A549 (cell line): ENCODE data around the gene GOLGA3. TPM values are rescaled to one million over a fixed set of nuclear protein-coding genes. Genes with fewer than 3 reads are reported as not detected.

ENCODE experiments used
- ATAC-seq, 2 experiments: fragments of 200-7000 bp in 1 of 2; fragments of >200 bp in 1 of 2; cut with Nextera tagmentation in 1 of 2; cut with Tn5 transposase in 1 of 2; 3 replicates each; pipeline versions ENCODE4 v1.8.0 to v1.9.1; 2018 to 2020; ENCODE audit warnings: mild to moderate bottlenecking in 1 of 2, moderate library complexity in 1 of 2
- CTCF ChIA-PET: fragments of 300-600 bp; sonication (Branson Sonifier 250); formaldehyde crosslinking; extraction: SDS; loops from one replicate; lab custom pipeline; 2021; ENCODE audit warnings: antibody characterized with exemption, inconsistent platforms; lab: Yijun Ruan, JAX
- POLR2A ChIA-PET: fragments of 350-600 bp; formaldehyde crosslinking; extraction: SDS; loops from one replicate; lab custom pipeline; 2021; ENCODE audit warnings: antibody characterized with exemption, inconsistent platforms; lab: Yijun Ruan, JAX
- DNase-seq, 2 experiments: peaks; one replicate each; pipeline versions ENCODE4 v3.0.0 to v3.0.0-alpha.2; 2011 to 2016; ENCODE audit warnings: low read depth in 1 of 2, low spot score in 1 of 2
- FAIRE-seq: peaks from 2 replicates; lab custom pipeline; 2011; peaks lifted over from hg19 to GRCh38; lab: Jason Lieb, UNC
- H3K27ac ChIP-seq, 2 experiments: fragments of >200 bp; sonication (Bioruptor Twin); formaldehyde crosslinking; 3 replicates each; pipeline ENCODE4 v1.5.1; 2016 to 2017
- H3K4me1 ChIP-seq: fragments of >200 bp; sonication (Bioruptor Twin); formaldehyde crosslinking; 3 replicates; pipeline ENCODE4 v1.6.1; 2016
- H3K4me2 ChIP-seq: fragments of >200 bp; sonication (Bioruptor Twin); formaldehyde crosslinking; 3 replicates; pipeline ENCODE4 v1.6.1; 2016
- H3K4me3 ChIP-seq: fragments of >200 bp; sonication (Bioruptor Twin); formaldehyde crosslinking; 3 replicates; pipeline ENCODE4 v1.5.1; 2016
- H3K9me3 ChIP-seq: fragments of >200 bp; sonication (Bioruptor Twin); formaldehyde crosslinking; 3 replicates; pipeline ENCODE4 v1.6.1; 2016
- BCL3 ChIP-seq: fragments of >200 bp; sonication (Bioruptor Twin); formaldehyde crosslinking; IDR thresholded peaks from 3 replicates; pipeline ENCODE4 v1.6.1; 2016
- CBX2 ChIP-seq: fragments of 200-600 bp; sonication (generic); IDR thresholded peaks from 2 replicates; pipeline ENCODE4 v1.6.1; 2016; ENCODE audit warnings: low read depth, mild to moderate bottlenecking, borderline replicate concordance
- CBX8 ChIP-seq: fragments of 200-600 bp; sonication (generic); IDR thresholded peaks from 2 replicates; pipeline ENCODE4 v1.6.1; 2016
- EHF ChIP-seq: fragments of 250-450 bp; sonication (Bioruptor Pico); IDR thresholded peaks from 2 replicates; pipeline ENCODE4 v1.5.0; 2020; ENCODE audit warnings: mild to moderate bottlenecking
- FOSL2 ChIP-seq, 2 experiments: fragments of 450-650 bp in 1 of 2; fragments of >200 bp in 1 of 2; sonication (Bioruptor Twin) in 1 of 2; formaldehyde crosslinking; IDR thresholded peaks; 2 replicates each; pipeline versions ENCODE4 v1.5.0 to v1.6.1; 2016 to 2020; ENCODE audit warnings: mild to moderate bottlenecking in 1 of 2, moderate library complexity in 1 of 2
- FOXS1 ChIP-seq: fragments of 250-450 bp; sonication (Bioruptor Pico); IDR thresholded peaks from 2 replicates; pipeline ENCODE4 v1.5.0; 2020; ENCODE audit warnings: mild to moderate bottlenecking, moderate library complexity
- GATA3 ChIP-seq: IDR thresholded peaks from 2 replicates; pipeline ENCODE4 v1.6.1; 2012; ENCODE audit warnings: borderline replicate concordance
- HDAC2 ChIP-seq: fragments of 200-600 bp; sonication (generic); IDR thresholded peaks from 2 replicates; pipeline ENCODE4 v1.6.1; 2016
- HES2 ChIP-seq: fragments of >200 bp; sonication (Bioruptor Twin); formaldehyde crosslinking; IDR thresholded peaks from 2 replicates; pipeline ENCODE4 v1.6.1; 2016
- MAX ChIP-seq: IDR thresholded peaks from 2 replicates; pipeline ENCODE4 v1.6.1; 2012
- MAZ ChIP-seq: fragments of 150-350 bp; IDR thresholded peaks from 2 replicates; pipeline ENCODE4 v1.6.1; 2014; ENCODE audit warnings: antibody characterized with exemption, low read depth, low read length, borderline replicate concordance
- MYC ChIP-seq: IDR thresholded peaks from 2 replicates; pipeline ENCODE4 v1.6.1; 2012; ENCODE audit warnings: mild to moderate bottlenecking, inconsistent platforms, low read length, improper control_type of control experiment, borderline replicate concordance
- NFE2L2 ChIP-seq: fragments of 150-350 bp; conservative IDR thresholded peaks from 2 replicates; pipeline ENCODE4 v1.6.1; 2014; ENCODE audit warnings: low read length
- PHF8 ChIP-seq: fragments of 200-600 bp; sonication (generic); IDR thresholded peaks from 2 replicates; pipeline ENCODE4 v1.6.1; 2016; ENCODE audit warnings: low read depth, mild to moderate bottlenecking, antibody characterized with exemption, moderate library complexity, borderline replicate concordance
- RAD21 ChIP-seq, 2 experiments: fragments of >200 bp in 1 of 2; sonication (Bioruptor Twin) in 1 of 2; formaldehyde crosslinking in 1 of 2; IDR thresholded peaks in 1 of 2; conservative IDR thresholded peaks in 1 of 2; 2 replicates in 1 of 2; 3 replicates in 1 of 2; pipeline ENCODE4 v1.6.1; 2012 to 2018; ENCODE audit warnings: inconsistent platforms in 1 of 2
- RARB ChIP-seq: fragments of 250-450 bp; sonication (Bioruptor Pico); IDR thresholded peaks from 2 replicates; pipeline ENCODE4 v1.8.0; 2021; ENCODE audit warnings: mild to moderate bottlenecking, moderate library complexity
- SMC3 ChIP-seq: fragments of >200 bp; sonication (Bioruptor Twin); formaldehyde crosslinking; IDR thresholded peaks from 3 replicates; pipeline ENCODE4 v1.6.1; 2018; ENCODE audit warnings: inconsistent platforms
- TFCP2L1 ChIP-seq: fragments of 250-450 bp; sonication (Bioruptor Pico); IDR thresholded peaks from 2 replicates; pipeline ENCODE4 v1.5.0; 2021; ENCODE audit warnings: mild to moderate bottlenecking
- USF2 ChIP-seq: fragments of 450-650 bp; IDR thresholded peaks from 2 replicates; pipeline ENCODE4 v1.6.1; 2014; ENCODE audit warnings: antibody characterized with exemption
- ZC3H11A ChIP-seq: fragments of 450-650 bp; IDR thresholded peaks from 2 replicates; pipeline ENCODE4 v1.6.1; 2014; ENCODE audit warnings: antibody characterized with exemption, mild to moderate bottlenecking
- WGBS: methylation state at CpG from one replicate; pipeline ENCODE4 v1.1.6; 2017; ENCODE audit errors: missing lambda C conversion rate; 5-methylcytosine and 5-hydroxymethylcytosine counted together
- polyA plus RNA-seq, 4 experiments: library from polyadenylated mRNA; depleted of rRNA in 3 of 4; stranded (reverse); fragments of >200 nt; fragmentation: RNase III in 1 of 4; extraction: RNeasy Plus Mini Kit Qiagen cat#74134 plus additional on column Dnase treatment in 1 of 4; gene quantifications; 2 replicates in 3 of 4; 3 replicates in 1 of 4; pipeline ENCODE4 v1.2.3, GENCODE V29; 2011 to 2017

The GOLGA3 gene
- polyA plus RNA-seq, 2 of the 4 experiments (the other 2 are of a cell fraction): 23.0 to 25.5 TPM

GRCh38 chr12:132853285-132854092 is 24.8 kb upstream of the GOLGA3 start:
- Histone ChIP-seq H3K27ac (no peak overlapping the region), H3K4me2 (no peak overlapping the region), H3K4me3 (no peak overlapping the region), H3K4me1 (no peaks in the 10 kb centered on the region), H3K9me3 (no peaks in the 10 kb centered on the region)
- POLR2A ChIA-PET: no interaction called here
- TF ChIP-seq ZC3H11A: no peak
- TF ChIP-seq HES2: no peak
- TF ChIP-seq FOSL2 (IDR thresholded peaks at IDR 0.05): no peak
- no peak for TF ChIP-seq FOSL2 (CRISPR knock-in tag; IDR thresholded peaks at IDR 0.05)
- no peak for TF ChIP-seq USF2
- TF ChIP-seq BCL3: no peak
- TF ChIP-seq NFE2L2: no peak
- no peak for TF ChIP-seq FOXS1 (CRISPR knock-in tag)
- TF ChIP-seq TFCP2L1 (CRISPR knock-in tag): no peak
- no peak for TF ChIP-seq PHF8
- CTCF ChIA-PET: interaction anchor here (1.1 kb wide), 1 partner anchor 24 kb away, joined by 3 read pairs; the partner anchor contains the start of gene GOLGA3
- FAIRE-seq (no peak), DNase-seq (no peak), ATAC-seq (no peak)
- WGBS: 93% methylated on average over 51 of the region's 51 CpGs

- Histone ChIP-seq H3K9me3 (no peaks in the 10 kb centered on the region), H3K4me1 (no peaks in the 10 kb centered on the region), H3K27ac (no peak overlapping the region), H3K4me2 (no peak overlapping the region), H3K4me3 (no peak overlapping the region)
- DNase-seq: no peak
- 96% methylated on average over 12 of the region's 12 CpGs for WGBS
- ATAC-seq: no peak
- ChIA-PET POLR2A (no interaction called here), CTCF (interaction anchor here (1.1 kb wide), 1 partner anchor 23 kb away, joined by 3 read pairs; the partner anchor contains the start of gene GOLGA3)
- no peak for FAIRE-seq
- TF ChIP-seq EHF (CRISPR knock-in tag) (no peak), RARB (CRISPR knock-in tag) (no peak)
Measured at GRCh38 chr12:132852496-132852895, 23.8 kb upstream of the GOLGA3 start.

- Histone ChIP-seq H3K27ac (no peak overlapping the region), H3K9me3 (no peaks in the 10 kb centered on the region), H3K4me1 (no peaks in the 10 kb centered on the region)
- ChIA-PET CTCF (interaction anchor here (0.8 kb wide), 1 partner anchor 18 kb away, joined by 3 read pairs; no protein-coding TSS in a partner anchor), POLR2A (no interaction called here)
- ATAC-seq (no peak), DNase-seq (no peak)
- TF ChIP-seq CBX8 (no peak), GATA3 (no peak), RAD21 (conservative IDR thresholded peaks at IDR 0.05 in 1 of 2, IDR thresholded peaks at IDR 0.05 in 1 of 2) (no peak), CBX2 (no peak), MAX (no peak)
- TF ChIP-seq, all 56 proteins: peak for 0
- H3K4me3 ChIP-seq: no peak overlapping the region
- no peak overlapping the region for H3K4me2 ChIP-seq
- FAIRE-seq: no peak
- 95% methylated on average over 25 of the region's 25 CpGs for WGBS
Measured at GRCh38 chr12:132851465-132851864, 22.8 kb upstream of the GOLGA3 start.

GRCh38 chr12:132850291-132850690 is 21.6 kb upstream of the GOLGA3 start:
- FAIRE-seq: no peak
- Histone ChIP-seq H3K4me1 (no peaks in the 10 kb centered on the region), H3K4me2 (no peak overlapping the region), H3K27ac (no peak overlapping the region), H3K4me3 (no peak overlapping the region), H3K9me3 (no peaks in the 10 kb centered on the region)
- ATAC-seq: no peak
- WGBS: 84% methylated on average over 15 of the region's 16 CpGs
- no peak for DNase-seq
- ChIA-PET CTCF (no interaction called here), POLR2A (no interaction called here)
- TF ChIP-seq CBX2 (no peak), FOSL2 (IDR thresholded peaks at IDR 0.05) (no peak), FOSL2 (CRISPR knock-in tag; IDR thresholded peaks at IDR 0.05) (no peak), EHF (CRISPR knock-in tag) (no peak), HDAC2 (no peak), MAZ (no peak), MYC (no peak), SMC3 (no peak), FOXS1 (CRISPR knock-in tag) (no peak)
